Activated CD8-positive, alpha-beta memory T cell treated with anti-CD3 and anti-CD28 coated beads, Interleukin-2, amount 10 ng/mL, durations not matched to agents 7 days and 5 days (primary cell): ENCODE data around the gene COMMD6. TPM values are rescaled to one million over a fixed set of nuclear protein-coding genes. Genes with fewer than 3 reads are reported as not detected.
"Not testable (repeated sequence)": the region's sequence is repeated elsewhere in the genome, so short reads cannot be mapped to it uniquely, and the experiment has no call there.

Experiments
- ATAC-seq: fragments of 150-1000 bp; cut with Tn5 transposase; one replicate; pipeline ENCODE4 v1.10.0; 2021; ENCODE audit warnings: moderate library complexity
- CTCF ChIA-PET: fragments of 350-600 bp; sonication (Branson Sonifier 250); formaldehyde crosslinking; loops from one replicate; lab custom pipeline; 2021; ENCODE audit warnings: antibody characterized with exemption; lab: Charles Lee
- DNase-seq: peaks from one replicate; pipeline ENCODE4 v3.0.0-alpha.2; 2020
- H3K27ac Mint-ChIP-seq: one replicate; pipeline ENCODE4 v1.8.0; 2021; ENCODE audit warnings: mild to moderate bottlenecking, mixed read lengths
- H3K27me3 Mint-ChIP-seq: one replicate; pipeline ENCODE4 v1.8.0; 2021; ENCODE audit warnings: mixed read lengths
- H3K36me3 Mint-ChIP-seq: one replicate; pipeline ENCODE4 v1.8.0; 2021; ENCODE audit warnings: mild to moderate bottlenecking, mixed read lengths
- H3K4me1 Mint-ChIP-seq: one replicate; pipeline ENCODE4 v1.8.0; 2021; ENCODE audit warnings: mixed read lengths
- H3K4me3 Mint-ChIP-seq: one replicate; pipeline ENCODE4 v1.8.0; 2021; ENCODE audit warnings: mild to moderate bottlenecking, moderate library complexity, mixed read lengths
- H3K9me3 Mint-ChIP-seq: one replicate; pipeline ENCODE4 v1.8.0; 2022; ENCODE audit warnings: low read depth, mixed read lengths
- total RNA-seq, 2 experiments: library from RNA; stranded (reverse); gene quantifications; one replicate each; pipeline ENCODE4 v1.2.3, GENCODE V29; 2021

COMMD6 gene
- total RNA-seq, 2 experiments from 2014 or later = 97.6 to 130 TPM

- H3K27ac Mint-ChIP-seq = peak within 1 kb of the TSS; percentile 95
- H3K36me3 Mint-ChIP-seq = peaks cover 13% of the 10 kb centered on the region
- DNase-seq = peak; percentile 98
- no peaks in the 10 kb centered on the region for H3K27me3 Mint-ChIP-seq
- no peaks in the 10 kb centered on the region for H3K9me3 Mint-ChIP-seq
- peak within 1 kb of the TSS; percentile 100 for H3K4me3 Mint-ChIP-seq
- peak; percentile 95 for ATAC-seq
- peaks cover 36% of the 10 kb centered on the region for H3K4me1 Mint-ChIP-seq
- CTCF ChIA-PET = interaction anchor here (0.6 to 1.6 kb wide), 4 partner anchors 11 to 176 kb away, joined by 3 to 10 read pairs (median 4); partner anchors contain the start of gene COMMD6
Observed at GRCh38 chr13:75549262-75550158, 11.9 kb upstream of the COMMD6 start, which contains the start of gene UCHL3. Gene UCHL3 (plus strand): TSS chr13:75549791. CDS start chr13:75549821, 30 bp downstream.

- H3K4me3 Mint-ChIP-seq = no peak overlapping the region
- CTCF ChIA-PET = interaction anchor here (0.7 to 1.5 kb wide), 3 partner anchors 9 to 66 kb away, joined by 3 read pairs; partner anchors contain the start of gene TBC1D4
- no peak for ATAC-seq
Observed at GRCh38 chr13:75547917-75548316, 10.3 kb upstream of the COMMD6 start.

GRCh38 chr13:75545386-75545785, 7.7 kb upstream of the COMMD6 start:
- peaks cover 20% of the 10 kb centered on the region for H3K4me1 Mint-ChIP-seq
- H3K9me3 Mint-ChIP-seq, H3K4me3 Mint-ChIP-seq, H3K27ac Mint-ChIP-seq, H3K36me3 Mint-ChIP-seq, H3K27me3 Mint-ChIP-seq, ATAC-seq, DNase-seq: not testable (repeated sequence)
- CTCF ChIA-PET = interaction anchor here (1.0 to 1.3 kb wide), 2 partner anchors 9 to 174 kb away, joined by 4 to 5 read pairs; no protein-coding TSS in a partner anchor

More at GRCh38 chr13:75547917-75548316, 10.3 kb upstream of the COMMD6 start:
- Mint-ChIP-seq H3K4me1 (peaks cover 34% of the 10 kb centered on the region), H3K27ac (no peak overlapping the region), H3K9me3 (no peaks in the 10 kb centered on the region), H3K36me3 (peaks cover 3% of the 10 kb centered on the region), H3K27me3 (no peaks in the 10 kb centered on the region)
- no peak for DNase-seq

GRCh38 chr13:75544681-75545330, 7.2 kb upstream of the COMMD6 start:
- Mint-ChIP-seq H3K27ac (no peak overlapping the region), H3K36me3 (peaks cover 1% of the 10 kb centered on the region), H3K27me3 (no peaks in the 10 kb centered on the region), H3K4me1 (peaks cover 16% of the 10 kb centered on the region), H3K9me3 (no peaks in the 10 kb centered on the region), H3K4me3 (no peak overlapping the region)
- ATAC-seq = no peak
- CTCF ChIA-PET = interaction anchor here (1.0 kb wide), 1 partner anchor 173 kb away, joined by 4 read pairs; no protein-coding TSS in a partner anchor
- DNase-seq = no peak

GRCh38 chr13:75541961-75542360, 4.3 kb upstream of the COMMD6 start:
- Mint-ChIP-seq H3K4me3 (no peak overlapping the region), H3K9me3 (no peaks in the 10 kb centered on the region), H3K27ac (no peak overlapping the region), H3K4me1 (peaks cover 10% of the 10 kb centered on the region), H3K27me3 (no peaks in the 10 kb centered on the region), H3K36me3 (no peaks in the 10 kb centered on the region)
- ATAC-seq (no peak), DNase-seq (no peak)
- CTCF ChIA-PET = interaction anchor here (0.6 kb wide), 1 partner anchor 98 kb away, joined by 3 read pairs; no protein-coding TSS in a partner anchor

- no peaks in the 10 kb centered on the region for H3K9me3 Mint-ChIP-seq
- no peak overlapping the region for H3K4me3 Mint-ChIP-seq
- H3K27me3 Mint-ChIP-seq = no peaks in the 10 kb centered on the region
- no peak overlapping the region for H3K27ac Mint-ChIP-seq
- DNase-seq (no peak), ATAC-seq (no peak)
- peaks cover 16% of the 10 kb centered on the region for H3K4me1 Mint-ChIP-seq
- CTCF ChIA-PET = no interaction called here
- no peaks in the 10 kb centered on the region for H3K36me3 Mint-ChIP-seq
Observed at GRCh38 chr13:75541287-75541686, 3.6 kb upstream of the COMMD6 start.

- peaks cover 4% of the 10 kb centered on the region for H3K9me3 Mint-ChIP-seq
- DNase-seq (no peak), ATAC-seq (no peak)
- CTCF ChIA-PET = no interaction called here
- no peaks in the 10 kb centered on the region for H3K27me3 Mint-ChIP-seq
- H3K36me3 Mint-ChIP-seq = peaks cover 30% of the 10 kb centered on the region
- peaks cover 53% of the 10 kb centered on the region for H3K4me1 Mint-ChIP-seq
- no peak overlapping the region for H3K27ac Mint-ChIP-seq
- no peak overlapping the region for H3K4me3 Mint-ChIP-seq
Observed at GRCh38 chr13:75533861-75534260, 3.8 kb downstream of the COMMD6 start.

- Mint-ChIP-seq H3K4me3 (no peak overlapping the region), H3K4me1 (peaks cover 36% of the 10 kb centered on the region), H3K27me3 (no peaks in the 10 kb centered on the region), H3K27ac (no peak overlapping the region), H3K36me3 (peaks cover 51% of the 10 kb centered on the region), H3K9me3 (peaks cover 4% of the 10 kb centered on the region)
- peak; percentile 47 for ATAC-seq
- no peak for DNase-seq
- CTCF ChIA-PET = interaction anchor here (1.5 kb wide), 1 partner anchor 48 kb away, joined by 4 read pairs; the partner anchor contains the start of gene TBC1D4
Observed at GRCh38 chr13:75530549-75530961, 7.1 kb downstream of the COMMD6 start.

- ATAC-seq (no peak), DNase-seq (no peak)
- no peak overlapping the region for H3K27ac Mint-ChIP-seq
- H3K27me3 Mint-ChIP-seq = no peaks in the 10 kb centered on the region
- CTCF ChIA-PET = interaction anchor here (1.1 kb wide), 1 partner anchor 8 kb away, joined by 4 read pairs; no protein-coding TSS in a partner anchor
- no peak overlapping the region for H3K4me3 Mint-ChIP-seq
- H3K36me3 Mint-ChIP-seq = peaks cover 16% of the 10 kb centered on the region
- H3K4me1 Mint-ChIP-seq = no peaks in the 10 kb centered on the region
- peaks cover 3% of the 10 kb centered on the region for H3K9me3 Mint-ChIP-seq
Observed at GRCh38 chr13:75521956-75522355, 15.7 kb downstream of the COMMD6 start.

GRCh38 chr13:75518439-75519088, 19.1 kb downstream of the COMMD6 start:
- Mint-ChIP-seq H3K9me3 (peaks cover 3% of the 10 kb centered on the region), H3K36me3 (no peaks in the 10 kb centered on the region), H3K4me3 (no peak overlapping the region), H3K27ac (no peak overlapping the region), H3K4me1 (no peaks in the 10 kb centered on the region), H3K27me3 (no peaks in the 10 kb centered on the region)
- CTCF ChIA-PET = no interaction called here
- ATAC-seq (no peak), DNase-seq (no peak)

- DNase-seq (no peak), ATAC-seq (no peak)
- CTCF ChIA-PET = interaction anchor here (1.6 kb wide), 1 partner anchor 8 kb away, joined by 4 read pairs; no protein-coding TSS in a partner anchor
- Mint-ChIP-seq H3K4me3 (no peak overlapping the region), H3K9me3 (no peaks in the 10 kb centered on the region), H3K36me3 (no peaks in the 10 kb centered on the region), H3K27ac (no peak overlapping the region), H3K4me1 (no peaks in the 10 kb centered on the region), H3K27me3 (peaks cover 6% of the 10 kb centered on the region)
Observed at GRCh38 chr13:75514080-75514995, 23.3 kb downstream of the COMMD6 start.

- H3K9me3 Mint-ChIP-seq = no peaks in the 10 kb centered on the region
- DNase-seq (no peak), ATAC-seq (no peak)
- CTCF ChIA-PET = interaction anchor here (0.9 to 1.6 kb wide), 2 partner anchors 9 to 28 kb away, joined by 3 to 4 read pairs; no protein-coding TSS in a partner anchor
- no peaks in the 10 kb centered on the region for H3K4me1 Mint-ChIP-seq
- no peak overlapping the region for H3K27ac Mint-ChIP-seq
- peaks cover 6% of the 10 kb centered on the region for H3K27me3 Mint-ChIP-seq
- no peaks in the 10 kb centered on the region for H3K36me3 Mint-ChIP-seq
- H3K4me3 Mint-ChIP-seq = no peak overlapping the region
Observed at GRCh38 chr13:75513271-75513670, 24.4 kb downstream of the COMMD6 start.
